ENCODE measurements around the gene ARHGAP28.

Gene ARHGAP28

GRCh38 chr18:6954501-6954900 lies 225.0 kb downstream of the ARHGAP28 start:
- no peak overlapping the region for H3K4me3 ChIP-seq (ENCODE audit: low read depth, low read length)
- no peak for TF ChIP-seq CTCF (IDR thresholded peaks at IDR 0.05; ENCODE audit: insufficient read depth, low read depth, low read length, missing control alignments)
- no peak for DNase-seq (ENCODE audit: low read depth)

- no peak for TF ChIP-seq CTCF (IDR thresholded peaks at IDR 0.05; ENCODE audit: insufficient read depth, low read depth, low read length, missing control alignments)
- DNase-seq (ENCODE audit: low read depth), result no peak
- no peak overlapping the region for H3K4me3 ChIP-seq (ENCODE audit: low read depth, low read length)
These were observed 225.8 kb downstream of the ARHGAP28 start for GRCh38 chr18:6955304-6955703.

- no peak for TF ChIP-seq CTCF (IDR thresholded peaks at IDR 0.05; ENCODE audit: insufficient read depth, low read depth, low read length, missing control alignments)
- no peak overlapping the region for H3K4me3 ChIP-seq (ENCODE audit: low read depth, low read length)
- DNase-seq (ENCODE audit: low read depth), result no peak
These were observed 227.0 kb downstream of the ARHGAP28 start for GRCh38 chr18:6956495-6956894.

GRCh38 chr18:6956999-6957398 lies 227.5 kb downstream of the ARHGAP28 start:
- DNase-seq (ENCODE audit: low read depth), result no peak
- no peak overlapping the region for H3K4me3 ChIP-seq (ENCODE audit: low read depth, low read length)
- no peak for TF ChIP-seq CTCF (IDR thresholded peaks at IDR 0.05; ENCODE audit: insufficient read depth, low read depth, low read length, missing control alignments)

GRCh38 chr18:6959110-6959509 lies 229.6 kb downstream of the ARHGAP28 start:
- no peak for DNase-seq (ENCODE audit: low read depth)
- TF ChIP-seq CTCF (IDR thresholded peaks at IDR 0.05; ENCODE audit: insufficient read depth, low read depth, low read length, missing control alignments), result no peak
- no peak overlapping the region for H3K4me3 ChIP-seq (ENCODE audit: low read depth, low read length)

GRCh38 chr18:6960124-6960523 lies 230.6 kb downstream of the ARHGAP28 start:
- no peak for TF ChIP-seq CTCF (IDR thresholded peaks at IDR 0.05; ENCODE audit: insufficient read depth, low read depth, low read length, missing control alignments)
- H3K4me3 ChIP-seq (ENCODE audit: low read depth, low read length), result no peak overlapping the region
- no peak for DNase-seq (ENCODE audit: low read depth)

- H3K4me3 ChIP-seq (ENCODE audit: low read depth, low read length), result no peak overlapping the region
- no peak for DNase-seq (ENCODE audit: low read depth)
- TF ChIP-seq CTCF (IDR thresholded peaks at IDR 0.05; ENCODE audit: insufficient read depth, low read depth, low read length, missing control alignments), result no peak
These were observed 231.1 kb downstream of the ARHGAP28 start for GRCh38 chr18:6960656-6961055.
